ENCODE data around the gene TSSK2.

GRCh38 chr22:19111140-19111539 lies 20.0 kb upstream of the TSSK2 start:
- peak; percentile 36; the same call in 1 of the 2 replicates for TF ChIP-seq CTCF (IDR thresholded peaks at IDR 0.05; ENCODE audit: low read length)
- TF ChIP-seq EZH2 (IDR thresholded peaks at IDR 0.05; ENCODE audit: borderline replicate concordance, low read length), result no peak

Measured in OCI-LY1 (cell line).